ENCODE results near the gene PLA2G2F. TPM values are rescaled to one million over a fixed set of nuclear protein-coding genes. Genes with fewer than 3 reads are reported as not detected.

PLA2G2F gene
- total RNA-seq, 1 experiment from 2014 or later = not detected

GRCh38 chr1:20110679-20111078, 28.4 kb upstream of the PLA2G2F start:
- Mint-ChIP-seq H3K36me3 (ENCODE audit: insufficient read depth, unreplicated experiment) (no peaks in the 10 kb centered on the region), H3K4me3 (ENCODE audit: unreplicated experiment) (no peak overlapping the region), H3K27ac (ENCODE audit: low read depth, unreplicated experiment) (peak overlapping the region; percentile 91), H3K27me3 (ENCODE audit: insufficient read depth, unreplicated experiment) (no peaks in the 10 kb centered on the region), H3K9me3 (ENCODE audit: unreplicated experiment) (no peaks in the 10 kb centered on the region), H3K4me1 (ENCODE audit: insufficient read depth, unreplicated experiment) (peaks cover 9% of the 10 kb centered on the region)
- POLR2A ChIA-PET = interaction anchor here (1.1 kb wide), 1 partner anchor 14 kb away, joined by 6 read pairs; no protein-coding TSS in a partner anchor
- intact Hi-C loops (cut with micrococcal nuclease) = no loop called here
- BruUV-seq (replicated peaks) = no TSS peak
- no peak for TF ChIP-seq CTCF (IDR thresholded peaks at IDR 0.05; ENCODE audit: unreplicated experiment)
- CTCF ChIA-PET = interaction anchor here (0.6 to 1.9 kb wide), 3 partner anchors 9 to 384 kb away, joined by 3 to 5 read pairs (median 3); no protein-coding TSS in a partner anchor
- peak; percentile 90 for DNase-seq (ENCODE audit: unreplicated experiment)

- CTCF ChIA-PET = interaction anchor here (1.3 to 1.9 kb wide), 2 partner anchors 41 to 383 kb away, joined by 3 to 5 read pairs; no protein-coding TSS in a partner anchor
- intact Hi-C loops (cut with micrococcal nuclease) = no loop called here
- no TSS peak for BruUV-seq (replicated peaks)
These were observed 27.7 kb upstream of the PLA2G2F start for GRCh38 chr1:20111452-20111851.

GRCh38 chr1:20112279-20113000, 26.7 kb upstream of the PLA2G2F start:
- H3K4me3 Mint-ChIP-seq (ENCODE audit: unreplicated experiment) = no peak overlapping the region
- peaks cover 9% of the 10 kb centered on the region for H3K4me1 Mint-ChIP-seq (ENCODE audit: insufficient read depth, unreplicated experiment)
- H3K27ac Mint-ChIP-seq (ENCODE audit: low read depth, unreplicated experiment) = no peak overlapping the region
- intact Hi-C loops (cut with micrococcal nuclease) = no loop called here
- POLR2A ChIA-PET = no interaction called here
- H3K36me3 Mint-ChIP-seq (ENCODE audit: insufficient read depth, unreplicated experiment) = no peaks in the 10 kb centered on the region
- no peak for DNase-seq (ENCODE audit: unreplicated experiment)
- no peak for TF ChIP-seq CTCF (IDR thresholded peaks at IDR 0.05; ENCODE audit: unreplicated experiment)
- no peaks in the 10 kb centered on the region for H3K9me3 Mint-ChIP-seq (ENCODE audit: unreplicated experiment)
- peaks cover 17% of the 10 kb centered on the region for H3K27me3 Mint-ChIP-seq (ENCODE audit: insufficient read depth, unreplicated experiment)
- CTCF ChIA-PET = interaction anchor here (1.0 kb wide), 1 partner anchor 14 kb away, joined by 3 read pairs; no protein-coding TSS in a partner anchor
- BruUV-seq (replicated peaks) = no TSS peak

More at GRCh38 chr1:20111452-20111851, 27.7 kb upstream of the PLA2G2F start:
- H3K4me1 Mint-ChIP-seq (ENCODE audit: insufficient read depth, unreplicated experiment) = peaks cover 9% of the 10 kb centered on the region
- POLR2A ChIA-PET = interaction anchor here (1.1 kb wide), 1 partner anchor 13 kb away, joined by 6 read pairs; no protein-coding TSS in a partner anchor
- no peak for DNase-seq (ENCODE audit: unreplicated experiment)
- H3K36me3 Mint-ChIP-seq (ENCODE audit: insufficient read depth, unreplicated experiment) = no peaks in the 10 kb centered on the region
- H3K27ac Mint-ChIP-seq (ENCODE audit: low read depth, unreplicated experiment) = no peak overlapping the region
- H3K9me3 Mint-ChIP-seq (ENCODE audit: unreplicated experiment) = no peaks in the 10 kb centered on the region
- no peak overlapping the region for H3K4me3 Mint-ChIP-seq (ENCODE audit: unreplicated experiment)
- TF ChIP-seq CTCF (IDR thresholded peaks at IDR 0.05; ENCODE audit: unreplicated experiment) = no peak
- peaks cover 7% of the 10 kb centered on the region for H3K27me3 Mint-ChIP-seq (ENCODE audit: insufficient read depth, unreplicated experiment)

GRCh38 chr1:20114021-20114648, 25.0 kb upstream of the PLA2G2F start:
- no TSS peak for BruUV-seq (replicated peaks)
- intact Hi-C loops (cut with micrococcal nuclease) = no loop called here
- Mint-ChIP-seq H3K9me3 (ENCODE audit: unreplicated experiment) (no peaks in the 10 kb centered on the region), H3K27me3 (ENCODE audit: insufficient read depth, unreplicated experiment) (peaks cover 22% of the 10 kb centered on the region), H3K4me1 (ENCODE audit: insufficient read depth, unreplicated experiment) (peaks cover 9% of the 10 kb centered on the region), H3K27ac (ENCODE audit: low read depth, unreplicated experiment) (no peak overlapping the region), H3K4me3 (ENCODE audit: unreplicated experiment) (no peak overlapping the region), H3K36me3 (ENCODE audit: insufficient read depth, unreplicated experiment) (no peaks in the 10 kb centered on the region)
- no peak for DNase-seq (ENCODE audit: unreplicated experiment)
- TF ChIP-seq CTCF (IDR thresholded peaks at IDR 0.05; ENCODE audit: unreplicated experiment) = no peak
- ChIA-PET CTCF (interaction anchor here (0.8 to 1.5 kb wide), 2 partner anchors 13 to 17 kb away, joined by 3 read pairs; no protein-coding TSS in a partner anchor), POLR2A (no interaction called here)

All from MCF 10A (cell line).